ENCODE data around the gene SECTM1. TPM values are rescaled to one million over a fixed set of nuclear protein-coding genes. Genes with fewer than 3 reads are reported as not detected.

SECTM1 gene
- total and polyA plus RNA-seq, 4 experiments from 2014 or later, result 2.2 to 6.1 (median 4.8) TPM

GRCh38 chr17:82298538-82299421, 34.8 kb downstream of the SECTM1 start:
- Mint-ChIP-seq H3K4me1 (peaks cover 47 to 95% (median 78%) of the 10 kb centered on the region in 4 donors), H3K4me3 (peak overlapping the region; percentile 96 to 98 (median 97)), H3K36me3 (peaks cover 0 to 13% of the 10 kb centered on the region in 2 donors), H3K9me3 (no peaks in the 10 kb centered on the region), H3K27ac (peak overlapping the region; percentile 100), H3K27me3 (no peaks in the 10 kb centered on the region)
- no peaks in the 10 kb centered on the region for H3K36me3 ChIP-seq (ENCODE audit: insufficient read depth, low read length)
- ChIA-PET POLR2A (ENCODE audit: partially characterized antibody) (interaction anchor here (0.7 to 10.4 kb wide), 29 partner anchors 13 to 405 kb away, joined by 3 to 172 read pairs (median 6); partner anchors contain the start of genes CCDC57, CD7, CENPX and CSNK1D), CTCF (ENCODE audit: partially characterized antibody) (interaction anchor here (0.9 to 8.4 kb wide), 12 partner anchors 14 to 268 kb away, joined by 3 to 72 read pairs (median 8); partner anchors contain the start of genes CD7, CSNK1D and RAC3)
- peak in 2 of 5 donors; percentile 24 to 43 for DNase-seq
- peaks cover 77% of the 10 kb centered on the region for H3K4me1 ChIP-seq (ENCODE audit: insufficient read depth, low read length)
- H3K9me3 ChIP-seq (ENCODE audit: control insufficient read depth in 1 of 2, low read length in 2 of 2), result no peaks in the 10 kb centered on the region
- intact Hi-C loops (cut with micrococcal nuclease), result loop anchor here (1.0 to 10.0 kb wide), 6 partner anchors 23 to 434 kb away; partner anchors contain the start of genes CSNK1D and P4HB
- H3K4me3 ChIP-seq (ENCODE audit: low read length in 2 of 2), result peak overlapping the region; percentile 21 to 81
- H3K27me3 ChIP-seq (ENCODE audit: insufficient read depth, low read length), result no peaks in the 10 kb centered on the region
- H3K27ac ChIP-seq (ENCODE audit: low read depth, low read length), result peak overlapping the region; percentile 100

DNA sequence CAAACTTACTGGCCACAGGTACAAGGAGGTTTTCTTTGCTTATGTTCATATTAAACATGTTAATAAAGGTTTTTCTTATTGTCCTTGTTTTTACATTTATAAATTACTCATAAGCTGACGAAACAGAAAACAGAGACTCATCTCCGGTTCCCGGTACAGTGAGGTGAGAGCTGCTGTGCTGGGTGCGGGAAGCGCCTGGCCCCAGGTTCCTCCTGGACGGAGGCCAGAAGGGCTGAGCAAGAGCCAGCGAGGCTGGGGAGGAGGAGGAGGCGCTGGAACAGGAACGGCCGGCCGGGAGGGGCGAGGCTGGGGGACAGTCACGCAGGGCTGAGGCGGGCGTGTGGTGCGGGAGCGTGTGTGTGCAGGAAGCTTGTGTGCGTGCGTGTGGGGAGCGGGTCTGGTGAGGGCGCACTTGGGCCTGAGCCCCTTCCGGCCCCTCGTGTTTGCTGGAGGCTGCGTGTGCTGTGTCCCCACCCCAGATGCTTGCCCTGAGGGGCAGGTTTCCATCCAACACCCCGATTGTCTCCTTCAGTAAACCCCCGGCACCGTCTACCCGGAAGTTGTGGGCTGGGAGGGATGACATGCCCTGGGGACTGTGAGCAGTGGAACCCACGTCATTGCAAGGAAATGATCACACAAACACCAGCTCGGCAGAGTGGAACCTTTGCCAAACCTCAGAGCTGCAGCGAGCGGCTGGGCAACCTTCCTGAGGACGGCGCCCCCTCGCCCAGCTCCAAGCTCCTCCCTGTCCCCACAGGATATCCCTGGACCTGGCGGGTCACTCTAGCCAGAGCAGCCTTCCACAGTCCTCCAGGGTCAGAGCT, 35.6 kb downstream of the SECTM1 start:
- peaks cover 0 to 13% of the 10 kb centered on the region in 2 donors for H3K36me3 Mint-ChIP-seq
- Histone ChIP-seq H3K27ac (ENCODE audit: low read depth, low read length) (peak overlapping the region; percentile 100), H3K9me3 (ENCODE audit: control insufficient read depth in 1 of 2, low read length in 2 of 2) (no peaks in the 10 kb centered on the region), H3K4me3 (ENCODE audit: low read length in 2 of 2) (peak overlapping the region; percentile 21 to 81), H3K27me3 (ENCODE audit: insufficient read depth, low read length) (no peaks in the 10 kb centered on the region), H3K36me3 (ENCODE audit: insufficient read depth, low read length) (no peaks in the 10 kb centered on the region), H3K4me1 (ENCODE audit: insufficient read depth, low read length) (peaks cover 68% of the 10 kb centered on the region)
- H3K4me1 Mint-ChIP-seq, result peaks cover 46 to 91% (median 72%) of the 10 kb centered on the region in 4 donors
- H3K4me3 Mint-ChIP-seq, result peak overlapping the region; percentile 96 to 98 (median 97)
- no peaks in the 10 kb centered on the region for H3K9me3 Mint-ChIP-seq
- no peaks in the 10 kb centered on the region for H3K27me3 Mint-ChIP-seq
- intact Hi-C loops (cut with micrococcal nuclease), result loop anchor here (1.0 to 10.0 kb wide), 6 partner anchors 23 to 433 kb away; partner anchors contain the start of genes CSNK1D and P4HB
- POLR2A ChIA-PET (ENCODE audit: partially characterized antibody), result interaction anchor here (0.7 to 10.4 kb wide), 33 partner anchors 9 to 404 kb away, joined by 3 to 172 read pairs (median 5); partner anchors contain the start of genes CCDC57, CD7, CENPX and CSNK1D
- peak; percentile 94 to 99 (median 95) for DNase-seq
- CTCF ChIA-PET (ENCODE audit: partially characterized antibody), result interaction anchor here (0.7 to 8.4 kb wide), 12 partner anchors 14 to 332 kb away, joined by 3 to 72 read pairs (median 6); partner anchors contain the start of genes CD7, CSNK1D, DCXR and RAC3
- peak overlapping the region; percentile 100 for H3K27ac Mint-ChIP-seq

DNA sequence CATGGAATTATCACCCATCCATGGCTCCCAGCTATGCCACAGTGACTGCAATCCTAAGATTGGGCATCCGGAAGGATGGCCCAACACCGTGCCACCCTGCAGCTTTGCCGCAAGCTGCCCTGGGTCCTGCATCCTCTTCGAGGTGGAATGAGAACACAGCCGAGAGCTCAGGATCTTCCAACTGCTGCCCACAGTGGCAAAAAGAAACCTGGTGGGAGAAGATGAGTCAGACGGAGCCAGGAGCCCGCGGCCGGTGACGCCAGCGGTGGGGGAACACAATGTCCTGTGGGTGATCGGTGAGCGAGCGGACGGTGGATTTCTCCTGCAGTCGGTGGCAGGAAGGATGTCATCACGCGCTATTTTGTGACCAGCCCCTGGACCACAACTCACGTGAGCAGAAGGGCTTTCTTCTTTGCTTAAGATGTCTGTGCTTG, 36.3 kb downstream of the SECTM1 start:
- Mint-ChIP-seq H3K4me1 (peaks cover 47 to 90% (median 71%) of the 10 kb centered on the region in 4 donors), H3K27ac (peak overlapping the region; percentile 100), H3K4me3 (peak overlapping the region; percentile 96 to 98 (median 97)), H3K9me3 (no peaks in the 10 kb centered on the region), H3K36me3 (peaks cover 0 to 15% of the 10 kb centered on the region in 2 donors), H3K27me3 (no peaks in the 10 kb centered on the region)
- Histone ChIP-seq H3K27ac (ENCODE audit: low read depth, low read length) (peak overlapping the region; percentile 100), H3K9me3 (ENCODE audit: control insufficient read depth in 1 of 2, low read length in 2 of 2) (no peaks in the 10 kb centered on the region), H3K4me3 (ENCODE audit: low read length in 2 of 2) (peak overlapping the region; percentile 21 to 81), H3K27me3 (ENCODE audit: insufficient read depth, low read length) (no peaks in the 10 kb centered on the region), H3K4me1 (ENCODE audit: insufficient read depth, low read length) (peaks cover 62% of the 10 kb centered on the region), H3K36me3 (ENCODE audit: insufficient read depth, low read length) (no peaks in the 10 kb centered on the region)
- intact Hi-C loops (cut with micrococcal nuclease), result loop anchor here (5.0 to 10.0 kb wide), 2 partner anchors 90 to 432 kb away; partner anchors contain the start of gene P4HB
- CTCF ChIA-PET (ENCODE audit: partially characterized antibody), result interaction anchor here (0.7 to 8.1 kb wide), 8 partner anchors 13 to 331 kb away, joined by 3 to 72 read pairs (median 8); partner anchors contain the start of genes CD7 and RAC3
- POLR2A ChIA-PET (ENCODE audit: partially characterized antibody), result interaction anchor here (0.8 to 10.4 kb wide), 25 partner anchors 10 to 274 kb away, joined by 3 to 172 read pairs (median 6); partner anchors contain the start of genes CD7, CENPX, CSNK1D and FOXK2
- peak; percentile 83 to 95 (median 84) for DNase-seq

GRCh38 chr17:82296511-82297279, 36.9 kb downstream of the SECTM1 start:
- H3K9me3 Mint-ChIP-seq, result no peaks in the 10 kb centered on the region
- ChIA-PET POLR2A (ENCODE audit: partially characterized antibody) (interaction anchor here (1.0 to 10.4 kb wide), 18 partner anchors 9 to 274 kb away, joined by 3 to 172 read pairs (median 16); partner anchors contain the start of genes CD7, CENPX, CSNK1D and LRRC45), CTCF (ENCODE audit: partially characterized antibody) (interaction anchor here (0.7 to 8.1 kb wide), 6 partner anchors 16 to 330 kb away, joined by 3 to 72 read pairs (median 10); partner anchors contain the start of genes CD7 and RAC3)
- no peaks in the 10 kb centered on the region for H3K36me3 ChIP-seq (ENCODE audit: insufficient read depth, low read length)
- peak overlapping the region; percentile 96 to 98 (median 97) for H3K4me3 Mint-ChIP-seq
- H3K27ac ChIP-seq (ENCODE audit: low read depth, low read length), result peak overlapping the region; percentile 100
- H3K4me1 Mint-ChIP-seq, result peaks cover 44 to 84% (median 67%) of the 10 kb centered on the region in 4 donors
- H3K27me3 Mint-ChIP-seq, result no peaks in the 10 kb centered on the region
- no peaks in the 10 kb centered on the region for H3K9me3 ChIP-seq (ENCODE audit: control insufficient read depth in 1 of 2, low read length in 2 of 2)
- intact Hi-C loops (cut with micrococcal nuclease), result loop anchor here (5.0 to 10.0 kb wide), 2 partner anchors 89 to 432 kb away; partner anchors contain the start of gene P4HB
- H3K27me3 ChIP-seq (ENCODE audit: insufficient read depth, low read length), result no peaks in the 10 kb centered on the region
- peaks cover 0 to 15% of the 10 kb centered on the region in 2 donors for H3K36me3 Mint-ChIP-seq
- peak overlapping the region; percentile 100 for H3K27ac Mint-ChIP-seq
- H3K4me1 ChIP-seq (ENCODE audit: insufficient read depth, low read length), result peaks cover 62% of the 10 kb centered on the region
- H3K4me3 ChIP-seq (ENCODE audit: low read length in 2 of 2), result peak overlapping the region; percentile 21 to 81
- peak in 1 of 5 donors; percentile 37 for DNase-seq

DNA sequence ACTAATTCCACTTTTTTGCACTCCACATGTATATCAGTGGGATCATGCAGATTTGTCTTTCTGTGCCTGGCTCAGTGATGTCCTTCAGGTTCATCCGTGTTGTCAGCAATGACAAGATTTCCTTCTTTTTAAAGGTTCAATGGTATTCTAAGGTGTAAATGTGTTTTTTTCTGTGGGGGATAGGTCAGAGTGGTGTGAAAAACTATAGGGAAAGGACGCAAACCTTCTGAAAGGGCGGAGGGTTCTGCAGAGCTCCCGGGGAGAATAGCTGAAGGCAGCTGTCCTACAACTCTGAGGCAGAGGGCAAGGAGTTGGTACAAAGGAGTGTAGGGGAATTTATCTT, 38.1 kb downstream of the SECTM1 start:
- POLR2A ChIA-PET (ENCODE audit: partially characterized antibody), result interaction anchor here (1.0 to 10.4 kb wide), 3 partner anchors 11 to 21 kb away, joined by 3 to 172 read pairs (median 56); partner anchors contain the start of genes CD7 and CSNK1D
- Mint-ChIP-seq H3K4me3 (peak overlapping the region in 3 of 8 donors; percentile 41 to 57 (median 52)), H3K36me3 (peaks cover 0 to 15% of the 10 kb centered on the region in 2 donors), H3K27ac (peak overlapping the region; percentile 32 to 100 (median 64)), H3K4me1 (peaks cover 42 to 75% (median 59%) of the 10 kb centered on the region in 4 donors), H3K27me3 (no peaks in the 10 kb centered on the region), H3K9me3 (no peaks in the 10 kb centered on the region)
- intact Hi-C loops (cut with micrococcal nuclease), result loop anchor here (5.0 to 10.0 kb wide), 2 partner anchors 88 to 431 kb away; partner anchors contain the start of gene P4HB
- DNase-seq, result no peak
- Histone ChIP-seq H3K9me3 (ENCODE audit: control insufficient read depth in 1 of 2, low read length in 2 of 2) (no peaks in the 10 kb centered on the region), H3K4me3 (ENCODE audit: low read length in 2 of 2) (no peak overlapping the region), H3K4me1 (ENCODE audit: insufficient read depth, low read length) (peaks cover 51% of the 10 kb centered on the region), H3K27ac (ENCODE audit: low read depth, low read length) (no peak overlapping the region), H3K27me3 (ENCODE audit: insufficient read depth, low read length) (no peaks in the 10 kb centered on the region), H3K36me3 (ENCODE audit: insufficient read depth, low read length) (no peaks in the 10 kb centered on the region)
- CTCF ChIA-PET (ENCODE audit: partially characterized antibody), result no interaction called here
